Uterus (tissue), 2 donors: ENCODE measurements around the gene KHDRBS1.

Source experiments
- POLR2A ChIP-seq, 2 donors: fragments of 450-650 bp; IDR thresholded peaks; one replicate each; pipeline ENCODE4 v1.6.1; 2016; ENCODE audit warnings: antibody characterized with exemption in 2 of 2, mild to moderate bottlenecking in 1 of 2, moderate library complexity in 1 of 2
- TF ChIP-seq, protein P1 (sequence below), 4 experiments: fragments of 200-600 bp in 2 of 4; fragments of 450-650 bp in 2 of 4; sonication (generic) in 2 of 4; IDR thresholded peaks; one replicate each; pipeline ENCODE4 v1.5.1; 2016 to 2019; ENCODE audit warnings: antibody characterized with exemption in 4 of 4, mild to moderate bottlenecking in 2 of 4, moderate library complexity in 1 of 4

- TF ChIP-seq, protein P1, sequence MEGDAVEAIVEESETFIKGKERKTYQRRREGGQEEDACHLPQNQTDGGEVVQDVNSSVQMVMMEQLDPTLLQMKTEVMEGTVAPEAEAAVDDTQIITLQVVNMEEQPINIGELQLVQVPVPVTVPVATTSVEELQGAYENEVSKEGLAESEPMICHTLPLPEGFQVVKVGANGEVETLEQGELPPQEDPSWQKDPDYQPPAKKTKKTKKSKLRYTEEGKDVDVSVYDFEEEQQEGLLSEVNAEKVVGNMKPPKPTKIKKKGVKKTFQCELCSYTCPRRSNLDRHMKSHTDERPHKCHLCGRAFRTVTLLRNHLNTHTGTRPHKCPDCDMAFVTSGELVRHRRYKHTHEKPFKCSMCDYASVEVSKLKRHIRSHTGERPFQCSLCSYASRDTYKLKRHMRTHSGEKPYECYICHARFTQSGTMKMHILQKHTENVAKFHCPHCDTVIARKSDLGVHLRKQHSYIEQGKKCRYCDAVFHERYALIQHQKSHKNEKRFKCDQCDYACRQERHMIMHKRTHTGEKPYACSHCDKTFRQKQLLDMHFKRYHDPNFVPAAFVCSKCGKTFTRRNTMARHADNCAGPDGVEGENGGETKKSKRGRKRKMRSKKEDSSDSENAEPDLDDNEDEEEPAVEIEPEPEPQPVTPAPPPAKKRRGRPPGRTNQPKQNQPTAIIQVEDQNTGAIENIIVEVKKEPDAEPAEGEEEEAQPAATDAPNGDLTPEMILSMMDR (IDR thresholded peaks at IDR 0.05): no peak
- TF ChIP-seq POLR2A (IDR thresholded peaks at IDR 0.05): no peak
These were observed 42.9 kb downstream of the KHDRBS1 start for GRCh38 chr1:32056598-32056997.
